Body of pancreas (tissue), 4 donors: ENCODE measurements around the gene TMEM203. TPM values are rescaled to one million over a fixed set of nuclear protein-coding genes. Genes with fewer than 3 reads are reported as not detected.

Experiments used
- ATAC-seq: fragments of 150-250 bp; one replicate; pipeline ENCODE4 v1.9.1; 2016
- DNase-seq, 4 donors: peaks; one replicate each; pipeline ENCODE4 v3.0.0-alpha.2; 2019
- H3K27ac ChIP-seq, 4 donors: fragments of 200-600 bp; sonication (generic); 1 replicate in 3 of 4; 2 replicates in 1 of 4; pipeline versions ENCODE4 v1.5.1 to v1.6.1; 2016 to 2019; ENCODE audit warnings: mild to moderate bottlenecking in 1 of 4, mixed read lengths in 1 of 4, moderate library complexity in 1 of 4
- H3K27me3 ChIP-seq, 2 donors: fragments of 200-600 bp; sonication (generic); one replicate each; pipeline ENCODE4 v1.6.0; 2016; ENCODE audit warnings: mild to moderate bottlenecking in 1 of 2
- H3K36me3 ChIP-seq, 2 donors: fragments of 200-600 bp; sonication (generic); replicated peaks in 1 of 2; 2 replicates each; pipeline ENCODE4 v1.5.1; 2016; ENCODE audit warnings: low read depth in 2 of 2; ENCODE audit not compliant: insufficient read depth in 1 of 2
- H3K4me1 ChIP-seq: fragments of 200-600 bp; sonication (generic); one replicate; pipeline ENCODE4 v1.6.0; 2016
- H3K4me3 ChIP-seq, 2 donors: fragments of 200-600 bp; sonication (generic); 1 replicate in 1 of 2; 2 replicates in 1 of 2; pipeline ENCODE4 v1.5.1; 2016 to 2019
- H3K9me3 ChIP-seq, 3 donors: fragments of 200-600 bp; sonication (generic); 1 replicate in 2 of 3; 2 replicates in 1 of 3; pipeline ENCODE4 v1.5.1; 2016
- POLR2A ChIP-seq, 3 donors: fragments of 450-650 bp; IDR thresholded peaks; one replicate each; pipeline ENCODE4 v1.6.1; 2016; ENCODE audit warnings: antibody characterized with exemption in 3 of 3, mild to moderate bottlenecking in 2 of 3
- WGBS, 2 donors: methylation state at CpG; one replicate each; pipeline ENCODE4 v1.1.5; 2017; 5-methylcytosine and 5-hydroxymethylcytosine counted together
- intact Hi-C: fragments of 100-400 bp; cut with DNase I; formaldehyde crosslinking; loops from one replicate; pipeline ENCODE4 v1.15.1; 2023
- total RNA-seq, 2 donors: library from RNA; depleted of rRNA; stranded (reverse); fragments of >200 nt; gene quantifications; one replicate each; pipeline ENCODE4 v1.1.0, GENCODE V29; 2016
- TF ChIP-seq, protein P1 (sequence below), 7 experiments: fragments of 450-650 bp in 4 of 7; fragments of 200-600 bp in 3 of 7; sonication (generic) in 3 of 7; IDR thresholded peaks; one replicate each; pipeline ENCODE4 v1.5.1; 2016 to 2019; ENCODE audit warnings: antibody characterized with exemption in 7 of 7

The TMEM203 gene
- total RNA-seq, 2 donors from 2014 or later = 11.9 to 18.1 TPM

DNA sequence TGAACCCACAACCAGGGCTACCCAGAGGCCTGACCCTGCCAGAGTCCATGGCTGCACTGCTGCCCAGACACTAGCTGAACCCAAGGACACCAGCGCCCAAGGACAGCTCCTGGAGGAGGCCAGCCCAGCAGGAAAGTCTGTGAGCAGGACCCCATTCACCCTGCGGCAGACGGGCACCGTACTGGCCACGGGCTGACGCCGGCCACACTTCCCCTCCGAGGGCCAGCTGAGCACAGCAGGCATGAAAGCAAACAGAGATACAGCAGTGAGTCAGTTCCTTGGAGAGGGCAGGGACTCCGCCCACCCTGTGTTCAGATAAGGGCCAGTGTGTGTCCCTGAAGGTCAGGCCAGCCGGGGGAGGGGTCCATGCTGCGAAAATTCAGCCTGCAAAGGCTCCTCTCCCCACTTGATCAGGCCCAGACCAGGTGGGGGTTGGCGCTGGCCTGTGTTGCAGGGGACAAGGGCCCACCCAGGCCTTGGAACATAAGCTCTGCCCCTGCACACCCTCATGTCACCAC is 13.4 kb upstream of the TMEM203 start:
- H3K36me3 ChIP-seq = no peaks in the 10 kb centered on the region
- H3K4me3 ChIP-seq = no peak overlapping the region
- peaks cover 55% of the 10 kb centered on the region for H3K4me1 ChIP-seq
- H3K27ac ChIP-seq = peak overlapping the region; percentile 79 to 84 (median 82)
- H3K9me3 ChIP-seq = no peaks in the 10 kb centered on the region
- no peaks in the 10 kb centered on the region for H3K27me3 ChIP-seq
- peak; percentile 83 to 92 (median 92) for DNase-seq
- peak; percentile 54 for ATAC-seq
- intact Hi-C loops = no loop called here
- WGBS, 2 donors = 13 to 31% methylated on average over 3 to 12 of the region's 12 CpGs
- TF ChIP-seq, protein P1, sequence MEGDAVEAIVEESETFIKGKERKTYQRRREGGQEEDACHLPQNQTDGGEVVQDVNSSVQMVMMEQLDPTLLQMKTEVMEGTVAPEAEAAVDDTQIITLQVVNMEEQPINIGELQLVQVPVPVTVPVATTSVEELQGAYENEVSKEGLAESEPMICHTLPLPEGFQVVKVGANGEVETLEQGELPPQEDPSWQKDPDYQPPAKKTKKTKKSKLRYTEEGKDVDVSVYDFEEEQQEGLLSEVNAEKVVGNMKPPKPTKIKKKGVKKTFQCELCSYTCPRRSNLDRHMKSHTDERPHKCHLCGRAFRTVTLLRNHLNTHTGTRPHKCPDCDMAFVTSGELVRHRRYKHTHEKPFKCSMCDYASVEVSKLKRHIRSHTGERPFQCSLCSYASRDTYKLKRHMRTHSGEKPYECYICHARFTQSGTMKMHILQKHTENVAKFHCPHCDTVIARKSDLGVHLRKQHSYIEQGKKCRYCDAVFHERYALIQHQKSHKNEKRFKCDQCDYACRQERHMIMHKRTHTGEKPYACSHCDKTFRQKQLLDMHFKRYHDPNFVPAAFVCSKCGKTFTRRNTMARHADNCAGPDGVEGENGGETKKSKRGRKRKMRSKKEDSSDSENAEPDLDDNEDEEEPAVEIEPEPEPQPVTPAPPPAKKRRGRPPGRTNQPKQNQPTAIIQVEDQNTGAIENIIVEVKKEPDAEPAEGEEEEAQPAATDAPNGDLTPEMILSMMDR (IDR thresholded peaks at IDR 0.05) = no peak
- TF ChIP-seq POLR2A (IDR thresholded peaks at IDR 0.05) = peak; percentile 71 to 79 (median 77)

DNA sequence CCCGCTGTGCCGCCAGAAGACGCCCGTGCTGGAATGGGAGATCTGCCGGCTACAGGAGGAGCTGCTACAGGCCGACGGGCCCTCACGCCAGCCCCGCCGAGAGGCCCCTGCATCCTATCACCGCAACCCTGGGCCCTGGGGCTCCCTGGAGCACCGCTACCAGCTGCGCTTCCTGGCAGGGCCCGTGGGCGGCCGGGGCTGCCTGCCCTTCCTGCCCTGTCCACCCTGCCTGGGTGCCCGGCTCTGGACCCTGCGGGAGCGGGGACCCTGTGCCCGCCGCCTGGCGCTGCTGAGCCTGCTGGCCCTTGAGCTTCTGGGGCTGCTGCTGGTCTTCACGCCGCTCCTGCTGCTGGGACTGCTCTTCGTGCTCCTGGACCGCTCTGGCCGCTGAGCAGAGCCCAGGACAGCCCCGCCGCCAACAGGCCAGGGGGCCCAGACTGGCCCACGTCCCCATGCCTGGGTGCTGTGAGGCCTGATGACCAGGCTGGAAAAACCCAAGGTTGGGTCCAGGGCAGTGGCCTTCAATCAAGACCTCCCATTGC is 12.8 kb upstream of the TMEM203 start:
- DNase-seq (no peak), ATAC-seq (no peak)
- no peaks in the 10 kb centered on the region for H3K9me3 ChIP-seq
- H3K36me3 ChIP-seq = no peaks in the 10 kb centered on the region
- H3K27me3 ChIP-seq = no peaks in the 10 kb centered on the region
- WGBS, 2 donors = 49% methylated on average over 30 of the region's 30 CpGs; no CpG with 5 or more reads in 1 of the 2 donors
- peak overlapping the region; percentile 79 to 84 (median 82) for H3K27ac ChIP-seq
- H3K4me3 ChIP-seq = peak overlapping the region in 1 of 2 donors; percentile 21
- intact Hi-C loops = no loop called here
- H3K4me1 ChIP-seq = peaks cover 54% of the 10 kb centered on the region
- no peak for TF ChIP-seq POLR2A (IDR thresholded peaks at IDR 0.05)
- TF ChIP-seq, protein P1 (IDR thresholded peaks at IDR 0.05) = no peak

DNA sequence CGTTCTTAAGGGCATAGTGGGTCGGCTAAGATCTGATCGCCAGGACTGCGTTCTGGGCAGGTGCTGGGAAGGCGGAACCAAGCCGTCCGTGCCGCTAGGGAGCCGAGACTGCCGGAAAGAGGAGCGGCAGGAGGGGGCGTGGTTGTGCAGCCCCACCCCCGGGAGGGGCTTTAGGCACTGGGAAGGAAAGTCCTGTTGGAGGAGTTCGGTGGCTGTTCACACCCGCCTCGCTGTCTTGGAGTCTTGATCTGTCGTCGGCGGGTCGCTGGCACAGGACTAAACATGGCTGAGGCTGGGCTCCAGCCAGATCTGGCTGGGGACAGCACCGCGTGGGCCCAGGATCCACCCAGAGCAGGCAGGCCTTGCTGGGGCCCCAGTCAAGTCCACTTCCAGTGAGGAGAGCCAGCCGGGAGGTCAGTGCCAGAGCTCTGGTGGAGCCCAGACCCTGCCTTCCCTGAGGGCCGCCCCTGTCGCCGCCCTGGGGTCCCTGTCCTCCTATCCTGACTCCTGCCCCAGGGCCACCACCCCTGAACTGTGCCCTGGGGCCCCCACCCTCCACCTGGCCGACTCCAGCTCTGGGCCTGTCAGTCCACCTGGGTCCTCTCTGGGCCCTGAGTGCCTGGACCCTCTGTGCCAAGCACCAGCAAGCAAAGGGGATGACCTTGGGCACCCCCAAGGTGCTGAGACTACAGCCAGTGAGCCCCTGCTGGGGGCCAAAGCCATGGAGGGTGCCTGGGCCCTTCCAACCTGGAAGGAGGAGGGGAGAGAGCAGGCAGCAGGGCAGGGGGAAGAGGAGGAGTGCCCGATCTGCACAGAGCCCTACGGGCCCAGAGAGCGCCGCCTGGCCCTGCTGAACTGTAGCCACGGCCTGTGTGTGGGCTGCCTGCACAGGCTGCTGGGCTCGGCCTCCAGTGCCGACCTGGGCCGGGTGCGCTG is 12.1 kb upstream of the TMEM203 start:
- Histone ChIP-seq H3K4me1 (peaks cover 47% of the 10 kb centered on the region), H3K27ac (peak overlapping the region; percentile 79 to 84 (median 82)), H3K36me3 (no peaks in the 10 kb centered on the region), H3K27me3 (no peaks in the 10 kb centered on the region), H3K9me3 (no peaks in the 10 kb centered on the region), H3K4me3 (peak overlapping the region in 1 of 2 donors; percentile 21)
- 37 to 56% methylated on average over 8 to 36 of the region's 36 CpGs for WGBS, 2 donors
- peak; percentile 77 to 85 (median 79) for TF ChIP-seq POLR2A (IDR thresholded peaks at IDR 0.05)
- TF ChIP-seq, protein P1 (IDR thresholded peaks at IDR 0.05) = peak in 4 of 7 experiments; percentile 26 to 41 (median 32)
- ATAC-seq = peak; percentile 75
- intact Hi-C loops = no loop called here
- DNase-seq = peak; percentile 88 to 94 (median 94)

DNA sequence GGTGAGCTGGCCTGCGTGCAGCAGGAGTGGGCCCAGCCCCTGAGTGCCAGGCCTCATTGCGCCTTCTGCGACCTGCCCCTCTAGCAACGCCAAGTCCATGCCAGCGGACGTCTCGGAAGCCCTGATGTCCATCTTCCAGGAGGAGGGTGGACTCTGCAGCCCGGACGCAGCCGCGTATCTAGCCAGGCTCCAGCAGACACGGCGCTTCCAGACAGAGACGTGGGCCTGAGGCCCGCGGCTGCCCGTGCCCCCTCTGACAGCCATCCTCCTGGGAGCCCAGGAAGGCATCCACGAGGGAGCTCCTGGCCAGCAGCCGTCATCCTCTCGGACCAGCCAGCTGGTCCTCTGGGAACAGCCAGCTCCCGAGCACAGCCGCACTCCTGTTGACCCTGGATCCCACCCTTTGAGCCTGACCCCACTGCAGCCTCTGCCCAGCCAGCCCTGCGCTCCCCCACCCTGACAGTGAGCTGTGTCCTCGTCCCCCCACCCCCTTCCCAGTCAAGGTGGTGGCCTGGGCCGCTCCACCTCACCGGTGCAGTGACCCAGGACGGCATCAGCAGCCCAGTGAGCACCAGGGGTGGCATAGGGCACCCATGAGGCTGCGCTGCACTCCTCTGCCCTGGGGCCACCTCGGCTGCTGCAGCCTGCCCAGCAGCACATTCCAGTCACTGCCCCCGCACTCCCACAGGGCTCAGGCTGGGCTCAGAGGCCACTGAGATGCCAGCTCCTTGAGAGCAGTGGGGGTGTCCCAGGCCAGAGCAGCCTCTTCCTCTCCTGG is 10.9 kb upstream of the TMEM203 start:
- H3K4me3 ChIP-seq = no peak overlapping the region
- no peaks in the 10 kb centered on the region for H3K9me3 ChIP-seq
- TF ChIP-seq, protein P1 (IDR thresholded peaks at IDR 0.05) = no peak
- no peak for TF ChIP-seq POLR2A (IDR thresholded peaks at IDR 0.05)
- H3K4me1 ChIP-seq = peaks cover 39% of the 10 kb centered on the region
- H3K36me3 ChIP-seq = no peaks in the 10 kb centered on the region
- H3K27ac ChIP-seq = peak overlapping the region in 3 of 4 donors; percentile 79 to 82 (median 81)
- no peaks in the 10 kb centered on the region for H3K27me3 ChIP-seq
- DNase-seq (no peak), ATAC-seq (no peak)
- WGBS, 2 donors = 86 to 93% methylated on average over 13 to 22 of the region's 30 CpGs
- intact Hi-C loops = no loop called here
